Colonic mucosa (tissue), 4 donors: ENCODE results near the gene HAO2. TPM values are rescaled to one million over a fixed set of nuclear protein-coding genes. Genes with fewer than 3 reads are reported as not detected.

Experiments used
- DNase-seq: peaks from one replicate; pipeline ENCODE4 v3.0.0-alpha.2; 2020
- H3K27ac ChIP-seq: fragments of 200-600 bp; one replicate; pipeline ENCODE4 v1.8.0; 2021
- H3K27me3 ChIP-seq: fragments of 200-600 bp; one replicate; pipeline ENCODE4 v1.8.0; 2021
- H3K36me3 ChIP-seq: fragments of 200-600 bp; one replicate; pipeline ENCODE4 v1.8.0; 2021
- H3K4me1 ChIP-seq: fragments of 200-600 bp; one replicate; pipeline ENCODE4 v1.8.0; 2021; ENCODE audit warnings: mild to moderate bottlenecking
- H3K4me3 ChIP-seq: fragments of 200-600 bp; one replicate; pipeline ENCODE4 v1.8.0; 2021
- H3K9ac ChIP-seq, 2 donors: one replicate each; pipeline ENCODE4 v1.7.0; 2013; ENCODE audit warnings: control low read depth in 2 of 2, low read depth in 2 of 2, low read length in 2 of 2
- H3K9me3 ChIP-seq: fragments of 200-600 bp; one replicate; pipeline ENCODE4 v1.8.0; 2021
- CTCF ChIP-seq: fragments of 200-600 bp; IDR thresholded peaks from one replicate; pipeline ENCODE4 v1.8.0; 2022; ENCODE audit warnings: antibody characterized with exemption, mild to moderate bottlenecking
- intact Hi-C: fragments of 100-400 bp; cut with DNase I; formaldehyde crosslinking; loops from one replicate; pipeline ENCODE4 v1.14.1; 2022
- total RNA-seq, 2 donors: library from RNA; stranded (reverse); fragmentation: NEBNext Ultra II Directional in 1 of 2; extraction: Animal tissue kit (Norgen Biotek cat#: 25700) in 1 of 2; gene quantifications; one replicate each; pipeline ENCODE4 v1.2.1, GENCODE V29; 2021
- donor health status: healthy.
- donor health status: DM: no; HTN: no; CAD: no.
- donor health status: DM: no; HTN: no; CAD: no.

The HAO2 gene
- total RNA-seq, 2 donors from 2014 or later: not detected

- intact Hi-C loops: no loop called here
- Histone ChIP-seq H3K27ac (no peak overlapping the region), H3K9me3 (no peaks in the 10 kb centered on the region), H3K27me3 (no peaks in the 10 kb centered on the region), H3K4me3 (no peak overlapping the region), H3K4me1 (no peaks in the 10 kb centered on the region), H3K36me3 (no peaks in the 10 kb centered on the region), H3K9ac (no peak overlapping the region)
- no peak for TF ChIP-seq CTCF
- no peak for DNase-seq
Observed at GRCh38 chr1:119420638-119421037, 52.1 kb downstream of the HAO2 start.

GRCh38 chr1:119422631-119423030 is 54.0 kb downstream of the HAO2 start:
- H3K4me1 ChIP-seq: no peaks in the 10 kb centered on the region
- no peak overlapping the region for H3K4me3 ChIP-seq
- DNase-seq: no peak
- intact Hi-C loops: no loop called here
- H3K27ac ChIP-seq: no peak overlapping the region
- no peaks in the 10 kb centered on the region for H3K9me3 ChIP-seq
- no peak for TF ChIP-seq CTCF
- H3K27me3 ChIP-seq: no peaks in the 10 kb centered on the region
- H3K9ac ChIP-seq: no peak overlapping the region
- H3K36me3 ChIP-seq: no peaks in the 10 kb centered on the region

GRCh38 chr1:119428991-119429390 is 60.4 kb downstream of the HAO2 start:
- no peak overlapping the region for H3K27ac ChIP-seq
- TF ChIP-seq CTCF: no peak
- H3K36me3 ChIP-seq: no peaks in the 10 kb centered on the region
- no peak overlapping the region for H3K4me3 ChIP-seq
- no peaks in the 10 kb centered on the region for H3K9me3 ChIP-seq
- H3K9ac ChIP-seq: no peak overlapping the region
- H3K4me1 ChIP-seq: no peaks in the 10 kb centered on the region
- intact Hi-C loops: no loop called here
- no peak for DNase-seq
- no peaks in the 10 kb centered on the region for H3K27me3 ChIP-seq

GRCh38 chr1:119429687-119430086 is 61.1 kb downstream of the HAO2 start:
- DNase-seq: no peak
- TF ChIP-seq CTCF: no peak
- Histone ChIP-seq H3K27me3 (no peaks in the 10 kb centered on the region), H3K27ac (no peak overlapping the region), H3K9ac (no peak overlapping the region), H3K4me3 (no peak overlapping the region), H3K9me3 (no peaks in the 10 kb centered on the region), H3K4me1 (no peaks in the 10 kb centered on the region), H3K36me3 (no peaks in the 10 kb centered on the region)
- intact Hi-C loops: no loop called here

GRCh38 chr1:119430486-119430885 is 61.9 kb downstream of the HAO2 start:
- no peaks in the 10 kb centered on the region for H3K27me3 ChIP-seq
- no peak overlapping the region for H3K4me3 ChIP-seq
- intact Hi-C loops: no loop called here
- no peak for DNase-seq
- TF ChIP-seq CTCF: no peak
- no peaks in the 10 kb centered on the region for H3K4me1 ChIP-seq
- H3K9me3 ChIP-seq: no peaks in the 10 kb centered on the region
- H3K36me3 ChIP-seq: no peaks in the 10 kb centered on the region
- no peak overlapping the region for H3K9ac ChIP-seq
- no peak overlapping the region for H3K27ac ChIP-seq

GRCh38 chr1:119431836-119432235 is 63.3 kb downstream of the HAO2 start:
- Histone ChIP-seq H3K9me3 (no peaks in the 10 kb centered on the region), H3K4me1 (no peaks in the 10 kb centered on the region), H3K27me3 (no peaks in the 10 kb centered on the region), H3K9ac (no peak overlapping the region), H3K27ac (no peak overlapping the region), H3K4me3 (no peak overlapping the region), H3K36me3 (no peaks in the 10 kb centered on the region)
- TF ChIP-seq CTCF: no peak
- no peak for DNase-seq
- intact Hi-C loops: no loop called here
